OCI-LY7 (cell line): ENCODE results near the gene MTNR1A. TPM values are rescaled to one million over a fixed set of nuclear protein-coding genes. Genes with fewer than 3 reads are reported as not detected.

Experiments
- BruUV-seq: library from RNA; stranded (reverse); fragments of 400-500 nt; replicated peaks from 2 replicates; lab custom pipeline; 2021; lab: Mats Ljungman, UMichigan
- CTCF ChIA-PET: fragments of 300-600 bp; sonication (Branson Sonifier 250); formaldehyde crosslinking; loops from one replicate; lab custom pipeline; 2022; ENCODE audit warnings: antibody characterized with exemption; ENCODE audit not compliant: unreplicated experiment; lab: Charles Lee
- POLR2A ChIA-PET: fragments of 300-600 bp; sonication (Branson Sonifier 250); formaldehyde crosslinking; loops from one replicate; lab custom pipeline; 2022; ENCODE audit warnings: antibody characterized with exemption; lab: Charles Lee
- DNase-seq: peaks from one replicate; pipeline ENCODE4 v3.0.0-alpha.2; 2015; ENCODE audit warnings: low spot score
- H2AFZ ChIP-seq: fragments of 200-600 bp; sonication (generic), shearing (Covaris generic); 2 replicates; pipeline ENCODE4 v1.6.1; 2014; ENCODE audit warnings: mild to moderate bottlenecking, antibody characterized with exemption, low read length, moderate library complexity
- H3K27ac ChIP-seq: fragments of 200-600 bp; sonication (generic); 2 replicates; pipeline ENCODE4 v1.5.1; 2014; ENCODE audit warnings: mixed run types, low read depth, mild to moderate bottlenecking, moderate library complexity, low read length, inconsistent platforms; ENCODE audit not compliant: poor library complexity, severe bottlenecking
- H3K36me3 ChIP-seq: fragments of 200-600 bp; sonication (generic); 2 replicates; pipeline ENCODE4 v1.6.1; 2014; ENCODE audit warnings: mild to moderate bottlenecking, antibody characterized with exemption, low read length, moderate library complexity, mixed read lengths; ENCODE audit not compliant: insufficient read depth
- H3K4me1 ChIP-seq: fragments of 200-600 bp; sonication (generic); 2 replicates; pipeline ENCODE4 v1.5.1; 2014; ENCODE audit warnings: mild to moderate bottlenecking, low read length; ENCODE audit not compliant: insufficient read depth, poor library complexity, severe bottlenecking
- H3K4me2 ChIP-seq: fragments of 200-600 bp; sonication (generic); 2 replicates; pipeline ENCODE4 v1.6.1; 2014; ENCODE audit warnings: mild to moderate bottlenecking, low read length
- H3K4me3 ChIP-seq: fragments of 200-600 bp; sonication (generic); 2 replicates; pipeline ENCODE4 v1.5.1; 2014; ENCODE audit warnings: mild to moderate bottlenecking, low read depth, low read length; ENCODE audit not compliant: poor library complexity, severe bottlenecking
- H3K79me2 ChIP-seq: fragments of 200-600 bp; sonication (generic); 2 replicates; pipeline ENCODE4 v1.6.1; 2016; ENCODE audit warnings: low read depth, mild to moderate bottlenecking, low read length, moderate library complexity, mixed read lengths; ENCODE audit not compliant: insufficient read depth
- H3K9me2 ChIP-seq: fragments of 200-600 bp; sonication (generic); 2 replicates; pipeline ENCODE4 v1.6.1; 2016; ENCODE audit warnings: mild to moderate bottlenecking, low read length, mixed read lengths; ENCODE audit not compliant: insufficient read depth
- H3K9me3 ChIP-seq: fragments of 200-600 bp; sonication (generic); 2 replicates; pipeline ENCODE4 v1.6.1; 2014; ENCODE audit warnings: mild to moderate bottlenecking, mixed run types, low read length, mixed read lengths
- H4K20me1 ChIP-seq: fragments of 200-600 bp; sonication (generic); 2 replicates; pipeline ENCODE4 v1.6.1; 2014; ENCODE audit warnings: mild to moderate bottlenecking, antibody characterized with exemption, low read length, moderate library complexity, mixed read lengths; ENCODE audit not compliant: insufficient read depth
- CTCF ChIP-seq: fragments of 200-600 bp; sonication (generic); conservative IDR thresholded peaks from 2 replicates; pipeline ENCODE4 v1.5.1; 2014; ENCODE audit warnings: mild to moderate bottlenecking, antibody characterized with exemption, low read length, moderate library complexity, mixed read lengths
- EZH2phosphoT487 ChIP-seq: fragments of 200-600 bp; sonication (generic); IDR thresholded peaks from 2 replicates; pipeline ENCODE4 v1.6.1; 2018; ENCODE audit warnings: low read depth, borderline replicate concordance, mild to moderate bottlenecking, mixed run types, antibody characterized with exemption, low read length, moderate library complexity, mixed read lengths
- intact Hi-C: fragments of 100-400 bp; cut with micrococcal nuclease; formaldehyde crosslinking; loops from one replicate; pipeline ENCODE4 v1.10.0; 2022; ENCODE audit not compliant: unreplicated experiment
- total RNA-seq, 2 experiments: library from RNA; depleted of rRNA in 1 of 2; stranded (reverse); fragments of >200 nt in 1 of 2; shearing (Covaris generic) in 1 of 2; gene quantifications; 2 replicates each; pipeline ENCODE4 v1.2.3, GENCODE V29; 2014 to 2022

Gene MTNR1A
- total RNA-seq, 2 experiments from 2014 or later, result not detected

- CTCF ChIA-PET, result no interaction called here
- Histone ChIP-seq H3K4me2 (no peak overlapping the region), H3K79me2 (no peaks in the 10 kb centered on the region), H3K4me1 (no peaks in the 10 kb centered on the region), H3K4me3 (no peak overlapping the region), H3K9me3 (no peaks in the 10 kb centered on the region), H2AFZ (no peak overlapping the region), H3K27ac (no peak overlapping the region), H3K36me3 (no peaks in the 10 kb centered on the region), H3K9me2 (no peaks in the 10 kb centered on the region), H4K20me1 (no peaks in the 10 kb centered on the region)
- POLR2A ChIA-PET, result no interaction called here
- DNase-seq, result no peak
- no TSS peak for BruUV-seq
- intact Hi-C loops, result no loop called here
- TF ChIP-seq CTCF, result no peak
- no peak for TF ChIP-seq EZH2phosphoT487
Measured at GRCh38 chr4:186557486-186557885, 2.1 kb upstream of the MTNR1A start.

- BruUV-seq, result no TSS peak
- Histone ChIP-seq H3K27ac (no peak overlapping the region), H3K4me2 (no peak overlapping the region), H4K20me1 (no peaks in the 10 kb centered on the region), H3K36me3 (no peaks in the 10 kb centered on the region), H3K9me3 (no peaks in the 10 kb centered on the region), H3K79me2 (no peaks in the 10 kb centered on the region), H2AFZ (no peak overlapping the region), H3K4me3 (no peak overlapping the region), H3K4me1 (no peaks in the 10 kb centered on the region), H3K9me2 (no peaks in the 10 kb centered on the region)
- intact Hi-C loops, result no loop called here
- ChIA-PET POLR2A (no interaction called here), CTCF (no interaction called here)
- DNase-seq, result no peak
- TF ChIP-seq CTCF (no peak), EZH2phosphoT487 (no peak)
Measured at GRCh38 chr4:186557061-186557460, 1.7 kb upstream of the MTNR1A start.

GRCh38 chr4:186554539-186554913, 841 bp downstream of the MTNR1A start:
- no TSS peak for BruUV-seq
- Histone ChIP-seq H3K36me3 (no peaks in the 10 kb centered on the region), H3K79me2 (no peaks in the 10 kb centered on the region), H3K4me1 (no peaks in the 10 kb centered on the region), H2AFZ (no peak overlapping the region), H3K27ac (no peak overlapping the region), H4K20me1 (no peaks in the 10 kb centered on the region), H3K9me3 (no peaks in the 10 kb centered on the region), H3K4me2 (no peak overlapping the region), H3K4me3 (no peak overlapping the region), H3K9me2 (no peaks in the 10 kb centered on the region)
- no peak for DNase-seq
- no peak for TF ChIP-seq CTCF
- TF ChIP-seq EZH2phosphoT487, result no peak
- intact Hi-C loops, result no loop called here
- ChIA-PET POLR2A (interaction anchor here (0.6 kb wide), 2 partner anchors 1085 to 1137 kb away, joined by 3 to 8 read pairs; no protein-coding TSS in a partner anchor), CTCF (interaction anchor here (0.6 kb wide), 1 partner anchor 15 kb away, joined by 3 read pairs; no protein-coding TSS in a partner anchor)
